ENCODE data around the gene CACNG1.

DNA sequence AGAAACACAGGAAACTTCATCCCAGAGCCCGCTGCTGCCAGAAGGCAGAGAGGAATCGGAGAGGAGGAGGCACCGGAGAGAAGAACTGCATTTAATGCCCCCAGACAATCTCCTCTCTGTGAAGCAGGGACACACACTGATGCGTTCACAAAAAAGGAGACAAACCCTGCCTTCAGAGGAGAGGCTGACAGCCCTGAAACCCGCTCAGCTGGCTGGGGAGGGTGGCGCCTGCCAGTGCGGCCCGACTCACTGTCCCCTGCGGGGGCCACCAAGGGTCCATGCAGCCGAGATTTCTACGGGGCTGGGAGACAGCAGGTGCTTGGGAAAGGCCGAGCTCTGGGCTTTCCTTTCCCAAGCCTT is 21.9 kb upstream of the CACNG1 start:
- TF ChIP-seq, protein P1, sequence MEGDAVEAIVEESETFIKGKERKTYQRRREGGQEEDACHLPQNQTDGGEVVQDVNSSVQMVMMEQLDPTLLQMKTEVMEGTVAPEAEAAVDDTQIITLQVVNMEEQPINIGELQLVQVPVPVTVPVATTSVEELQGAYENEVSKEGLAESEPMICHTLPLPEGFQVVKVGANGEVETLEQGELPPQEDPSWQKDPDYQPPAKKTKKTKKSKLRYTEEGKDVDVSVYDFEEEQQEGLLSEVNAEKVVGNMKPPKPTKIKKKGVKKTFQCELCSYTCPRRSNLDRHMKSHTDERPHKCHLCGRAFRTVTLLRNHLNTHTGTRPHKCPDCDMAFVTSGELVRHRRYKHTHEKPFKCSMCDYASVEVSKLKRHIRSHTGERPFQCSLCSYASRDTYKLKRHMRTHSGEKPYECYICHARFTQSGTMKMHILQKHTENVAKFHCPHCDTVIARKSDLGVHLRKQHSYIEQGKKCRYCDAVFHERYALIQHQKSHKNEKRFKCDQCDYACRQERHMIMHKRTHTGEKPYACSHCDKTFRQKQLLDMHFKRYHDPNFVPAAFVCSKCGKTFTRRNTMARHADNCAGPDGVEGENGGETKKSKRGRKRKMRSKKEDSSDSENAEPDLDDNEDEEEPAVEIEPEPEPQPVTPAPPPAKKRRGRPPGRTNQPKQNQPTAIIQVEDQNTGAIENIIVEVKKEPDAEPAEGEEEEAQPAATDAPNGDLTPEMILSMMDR (IDR thresholded peaks at IDR 0.05; ENCODE audit: insufficient read depth, low read length): no peak
- TF ChIP-seq GABPA (IDR thresholded peaks at IDR 0.05; ENCODE audit: low read depth): no peak
